GM12864 (cell line): ENCODE results near the gene IGF2BP1.

Experiments
- DNase-seq: peaks from one replicate; pipeline ENCODE4 v3.0.0-alpha.2; 2011; ENCODE audit warnings: low read depth
- H3K4me3 ChIP-seq: 2 replicates; pipeline ENCODE4 v1.5.1; 2011; ENCODE audit warnings: mild to moderate bottlenecking, low read depth, low read length, control low read depth
- CTCF ChIP-seq: IDR thresholded peaks from 2 replicates; pipeline ENCODE4 v1.5.1; 2011; ENCODE audit warnings: low read depth, mild to moderate bottlenecking, moderate library complexity, low read length, control low read depth, inconsistent platforms; ENCODE audit errors: missing control alignments

Gene IGF2BP1

GRCh38 chr17:48970224-48970623 is 27.0 kb upstream of the IGF2BP1 start:
- H3K4me3 ChIP-seq: no peak overlapping the region
- DNase-seq: no peak
- no peak for TF ChIP-seq CTCF

GRCh38 chr17:48970865-48971687 is 26.1 kb upstream of the IGF2BP1 start:
- DNase-seq: no peak
- no peak overlapping the region for H3K4me3 ChIP-seq
- no peak for TF ChIP-seq CTCF

- no peak overlapping the region for H3K4me3 ChIP-seq
- no peak for DNase-seq
- no peak for TF ChIP-seq CTCF
These were observed 24.5 kb upstream of the IGF2BP1 start for GRCh38 chr17:48972749-48973097.

GRCh38 chr17:48973806-48974205 is 23.4 kb upstream of the IGF2BP1 start:
- no peak for DNase-seq

GRCh38 chr17:48981927-48982539 is 15.2 kb upstream of the IGF2BP1 start:
- no peak for TF ChIP-seq CTCF
- DNase-seq: no peak
- H3K4me3 ChIP-seq: no peak overlapping the region

More at GRCh38 chr17:48973806-48974205, 23.4 kb upstream of the IGF2BP1 start:
- H3K4me3 ChIP-seq: no peak overlapping the region
- no peak for TF ChIP-seq CTCF

- no peak for TF ChIP-seq CTCF
- no peak for DNase-seq
- no peak overlapping the region for H3K4me3 ChIP-seq
These were observed 11.5 kb upstream of the IGF2BP1 start for GRCh38 chr17:48985436-48986245.
